Muscle of leg (tissue), 11 donors: ENCODE measurements around the gene METTL25. TPM values are rescaled to one million over a fixed set of nuclear protein-coding genes. Genes with fewer than 3 reads are reported as not detected.

Experiments used
- DNase-seq: peaks from one replicate; pipeline ENCODE4 v3.0.0; 2013
- H3K27ac ChIP-seq: one replicate; pipeline ENCODE4 v1.5.1; 2013; ENCODE audit warnings: mild to moderate bottlenecking, low read length, control low read depth
- H3K27me3 ChIP-seq: one replicate; pipeline ENCODE4 v1.6.1; 2013; ENCODE audit warnings: low read length; ENCODE audit not compliant: control insufficient read depth, insufficient read depth
- H3K36me3 ChIP-seq: one replicate; pipeline ENCODE4 v1.6.1; 2013; ENCODE audit warnings: low read length; ENCODE audit not compliant: control insufficient read depth, insufficient read depth
- H3K4me1 ChIP-seq: one replicate; pipeline ENCODE4 v1.6.1; 2013; ENCODE audit warnings: low read length; ENCODE audit not compliant: control insufficient read depth, insufficient read depth
- H3K4me3 ChIP-seq: one replicate; pipeline ENCODE4 v1.5.1; 2013; ENCODE audit warnings: low read length, control low read depth
- H3K9me3 ChIP-seq: replicated peaks from 2 replicates; pipeline ENCODE4 v1.6.1; 2013; ENCODE audit warnings: low read depth, low read length; ENCODE audit not compliant: control insufficient read depth
- WGBS: methylation state at CpG from one replicate; pipeline ENCODE4 v1.1.5; 2013; ENCODE audit warnings: missing lambda C conversion rate; ENCODE audit not compliant: insufficient coverage; 5-methylcytosine and 5-hydroxymethylcytosine counted together
- polyA plus RNA-seq, 8 donors: library from polyadenylated mRNA; unstranded; fragments of 120-200 nt; gene quantifications; one replicate each; pipeline versions ENCODE4 v1.2.1 to v1.2.3, GENCODE V29; 2013; ENCODE audit warnings: inconsistent platforms in 1 of 8, low replicate concordance in 1 of 8; ENCODE audit not compliant: insufficient read length in 8 of 8, insufficient read depth in 1 of 8
- total RNA-seq: library from RNA; stranded (reverse); fragments of 120-200 nt; gene quantifications from one replicate; pipeline ENCODE4 v1.2.4, GENCODE V29; 2013

Gene METTL25
- total and polyA plus RNA-seq, 9 donors, result 5.0 to 24.8 (median 7.4) TPM

- DNase-seq, result no peak
- H3K27me3 ChIP-seq, result no peaks in the 10 kb centered on the region
- no peak overlapping the region for H3K4me3 ChIP-seq
- H3K36me3 ChIP-seq, result no peaks in the 10 kb centered on the region
- 71% methylated on average over 4 of the region's 4 CpGs for WGBS
- H3K9me3 ChIP-seq, result no peaks in the 10 kb centered on the region
- no peak overlapping the region for H3K27ac ChIP-seq
- H3K4me1 ChIP-seq, result no peaks in the 10 kb centered on the region
Observed at GRCh38 chr12:82426081-82426480, 67.8 kb downstream of the METTL25 start.

GRCh38 chr12:82426586-82426985, 68.3 kb downstream of the METTL25 start:
- no peak overlapping the region for H3K27ac ChIP-seq
- no peaks in the 10 kb centered on the region for H3K4me1 ChIP-seq
- H3K27me3 ChIP-seq, result no peaks in the 10 kb centered on the region
- H3K36me3 ChIP-seq, result no peaks in the 10 kb centered on the region
- H3K4me3 ChIP-seq, result no peak overlapping the region
- H3K9me3 ChIP-seq, result no peaks in the 10 kb centered on the region
- no peak for DNase-seq
- WGBS, result 100% methylated on average over 1 of the region's 2 CpGs

DNA sequence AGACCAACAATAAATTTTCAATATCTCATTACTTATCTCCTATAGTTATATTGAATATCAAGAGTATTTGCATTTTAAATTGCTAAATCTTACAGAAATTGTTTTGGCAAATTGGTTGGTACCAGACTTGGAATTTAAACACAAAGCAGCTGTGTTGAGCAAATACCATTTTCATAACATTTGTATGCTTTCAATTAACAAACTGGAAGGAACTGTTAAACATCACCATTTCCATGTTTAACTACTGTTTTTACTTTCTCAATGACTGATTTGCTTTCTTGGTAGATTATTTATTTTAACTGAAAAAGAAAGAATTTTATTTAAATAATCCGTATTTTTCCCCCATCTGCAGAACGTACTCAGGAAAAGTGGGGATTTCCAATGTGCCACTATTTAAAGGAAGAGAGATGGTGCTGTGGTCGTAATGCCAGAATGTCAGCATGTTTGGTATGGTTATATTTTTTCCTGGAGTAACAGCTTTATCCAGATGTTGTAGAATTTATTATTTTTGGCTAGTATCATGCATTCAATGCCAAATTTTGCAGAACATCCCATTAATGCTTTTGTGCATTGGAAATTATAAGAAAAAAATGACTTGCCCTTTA, 72.3 kb downstream of the METTL25 start:
- H3K9me3 ChIP-seq, result no peaks in the 10 kb centered on the region
- no peaks in the 10 kb centered on the region for H3K4me1 ChIP-seq
- no peak overlapping the region for H3K4me3 ChIP-seq
- no peaks in the 10 kb centered on the region for H3K27me3 ChIP-seq
- H3K36me3 ChIP-seq, result no peaks in the 10 kb centered on the region
- H3K27ac ChIP-seq, result no peak overlapping the region
- WGBS, result no CpG with 5 or more reads among the region's 3 CpGs
- no peak for DNase-seq

DNA sequence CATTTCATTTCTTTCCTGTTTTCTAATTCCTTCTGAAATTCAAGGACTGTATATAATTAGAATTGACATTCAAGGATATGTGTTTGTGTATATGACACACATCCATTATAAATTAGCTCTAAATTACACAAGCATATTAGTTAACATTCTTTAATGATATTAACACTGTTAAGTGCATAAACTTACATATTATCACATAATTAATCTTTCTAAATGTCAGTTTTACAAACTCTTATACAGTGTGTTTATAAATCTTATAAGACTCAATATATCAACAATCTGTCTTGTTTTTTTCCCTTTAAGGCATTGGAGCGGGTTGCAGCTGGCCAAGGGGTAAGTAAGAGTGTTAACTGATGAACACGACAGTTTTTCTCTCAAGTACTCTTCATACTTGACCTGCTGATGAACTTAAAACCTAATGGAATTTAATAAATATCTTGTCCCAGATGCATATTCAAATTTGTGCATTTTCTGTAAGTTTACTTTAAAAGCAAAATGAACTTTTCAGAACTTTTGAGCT, 76.1 kb downstream of the METTL25 start:
- H3K36me3 ChIP-seq, result no peaks in the 10 kb centered on the region
- peak; percentile 7 for DNase-seq

GRCh38 chr12:82436354-82436753, 78.0 kb downstream of the METTL25 start:
- no CpG with 5 or more reads among the region's 1 CpG for WGBS
- Histone ChIP-seq H3K4me3 (no peak overlapping the region), H3K9me3 (no peaks in the 10 kb centered on the region), H3K27ac (no peak overlapping the region), H3K36me3 (peaks cover 4% of the 10 kb centered on the region), H3K4me1 (no peaks in the 10 kb centered on the region), H3K27me3 (no peaks in the 10 kb centered on the region)
- no peak for DNase-seq

More for the DNA sequence above, 76.1 kb downstream of the METTL25 start:
- no CpG with 5 or more reads among the region's 2 CpGs for WGBS
- H3K27me3 ChIP-seq, result no peaks in the 10 kb centered on the region
- no peaks in the 10 kb centered on the region for H3K9me3 ChIP-seq
- H3K4me1 ChIP-seq, result no peaks in the 10 kb centered on the region
- no peak overlapping the region for H3K4me3 ChIP-seq
- no peak overlapping the region for H3K27ac ChIP-seq

DNA sequence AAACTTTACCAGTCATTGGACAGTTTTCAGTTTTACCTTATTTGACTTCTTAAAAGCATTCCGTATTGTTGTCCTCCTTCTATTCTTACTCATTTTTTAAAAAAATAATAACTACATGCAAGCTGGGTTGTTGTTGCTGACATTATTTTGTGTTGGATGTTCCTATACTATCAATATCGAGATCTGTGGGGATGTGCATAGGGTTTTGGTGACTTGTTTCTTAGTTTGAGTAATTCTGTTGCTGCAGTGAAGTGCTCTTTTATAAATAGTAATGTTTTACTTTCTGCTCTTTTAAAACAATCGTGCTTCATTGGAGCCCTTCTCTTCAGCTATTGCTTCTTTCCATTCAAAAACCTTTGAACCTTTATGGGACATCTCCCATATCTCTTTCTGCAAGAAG, 79.4 kb downstream of the METTL25 start:
- 78% methylated on average over 1 of the region's 3 CpGs for WGBS
- no peak overlapping the region for H3K27ac ChIP-seq
- no peak for DNase-seq
- H3K9me3 ChIP-seq, result no peaks in the 10 kb centered on the region
- no peaks in the 10 kb centered on the region for H3K4me1 ChIP-seq
- H3K4me3 ChIP-seq, result no peak overlapping the region
- no peaks in the 10 kb centered on the region for H3K27me3 ChIP-seq
- H3K36me3 ChIP-seq, result peaks cover 8% of the 10 kb centered on the region

DNA sequence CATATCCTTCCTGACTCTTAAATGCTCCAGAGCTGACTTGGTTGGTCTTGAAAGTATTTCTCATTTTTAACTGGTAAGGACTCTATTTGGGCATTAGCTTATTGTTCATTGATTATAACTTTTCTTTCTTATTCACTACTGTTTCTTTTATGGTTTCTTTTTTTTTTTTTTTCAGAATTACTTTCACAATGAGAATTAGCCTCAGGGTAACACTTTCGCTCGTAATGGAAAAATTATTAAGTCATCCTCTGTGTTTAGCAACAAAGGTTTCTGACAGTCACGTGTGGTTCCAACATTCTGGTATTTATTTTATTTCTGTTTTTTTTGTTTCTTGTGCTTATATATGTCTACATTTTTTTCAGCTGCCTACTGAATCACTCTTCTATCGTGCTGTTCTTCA, 80.0 kb downstream of the METTL25 start:
- Histone ChIP-seq H3K27ac (no peak overlapping the region), H3K36me3 (peaks cover 8% of the 10 kb centered on the region), H3K27me3 (no peaks in the 10 kb centered on the region), H3K4me3 (no peak overlapping the region), H3K4me1 (no peaks in the 10 kb centered on the region), H3K9me3 (no peaks in the 10 kb centered on the region)
- WGBS, result no CpG with 5 or more reads among the region's 4 CpGs
- DNase-seq, result no peak

GRCh38 chr12:82440885-82441284, 82.6 kb downstream of the METTL25 start:
- no peaks in the 10 kb centered on the region for H3K9me3 ChIP-seq
- H3K4me3 ChIP-seq, result no peak overlapping the region
- no peak for DNase-seq
- no CpG with 5 or more reads among the region's 1 CpG for WGBS
- no peaks in the 10 kb centered on the region for H3K4me1 ChIP-seq
- no peak overlapping the region for H3K27ac ChIP-seq
- no peaks in the 10 kb centered on the region for H3K27me3 ChIP-seq
- peaks cover 10% of the 10 kb centered on the region for H3K36me3 ChIP-seq

DNA sequence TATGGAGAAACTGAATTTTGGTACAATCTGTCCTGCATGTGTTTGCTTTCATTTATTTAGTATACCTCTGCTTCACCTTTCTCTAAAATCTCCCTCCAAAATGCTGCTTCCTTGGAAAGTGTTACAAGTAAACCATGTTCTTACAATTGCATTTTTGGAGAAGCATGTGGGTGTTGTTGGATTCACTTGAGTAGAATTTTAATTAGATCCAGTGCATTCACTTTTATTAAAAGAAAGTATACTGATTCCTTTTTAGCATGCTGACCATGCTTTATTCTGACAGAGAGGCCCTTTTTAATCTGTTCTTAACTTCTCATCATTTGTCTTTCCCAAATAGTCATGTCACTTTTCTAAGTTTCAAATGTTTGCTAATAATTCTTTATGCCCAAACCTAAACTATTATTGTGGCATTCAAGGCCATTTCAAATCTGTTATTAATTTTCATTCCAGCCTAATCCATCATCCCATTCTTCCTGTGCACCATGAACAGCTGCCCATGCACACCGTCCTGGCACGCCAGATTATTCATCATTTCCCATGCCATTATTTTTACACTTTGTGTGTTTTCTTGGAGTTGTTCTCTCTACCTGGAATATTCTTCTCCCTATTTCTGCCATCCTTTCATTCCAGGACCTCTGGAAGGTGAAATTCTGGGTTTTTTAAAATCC, 90.7 kb downstream of the METTL25 start:
- H3K27me3 ChIP-seq, result no peaks in the 10 kb centered on the region
- no peak for DNase-seq
- no peak overlapping the region for H3K4me3 ChIP-seq
- H3K27ac ChIP-seq, result no peak overlapping the region
- peaks cover 2% of the 10 kb centered on the region for H3K36me3 ChIP-seq
- no peaks in the 10 kb centered on the region for H3K9me3 ChIP-seq
- H3K4me1 ChIP-seq, result no peaks in the 10 kb centered on the region
- no CpG with 5 or more reads among the region's 2 CpGs for WGBS

DNA sequence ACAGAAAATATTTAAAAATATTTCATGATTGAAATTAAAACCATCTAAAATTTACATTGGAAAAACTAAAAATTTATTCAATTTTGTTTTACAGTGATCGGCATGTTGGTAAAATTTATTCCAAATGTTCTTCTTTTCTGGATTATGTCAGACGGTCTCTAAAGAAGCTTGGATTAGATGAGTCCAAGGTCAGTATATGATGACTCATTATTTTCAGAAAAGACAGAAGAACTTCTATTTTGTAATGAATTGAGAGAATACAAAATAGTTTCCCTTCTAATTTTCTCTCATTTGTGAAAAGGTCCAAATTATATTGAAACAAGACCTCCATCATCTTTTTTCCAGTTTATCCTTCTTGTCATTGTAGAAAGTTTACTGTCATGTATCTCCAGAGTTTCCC, 98.3 kb downstream of the METTL25 start:
- no CpG with 5 or more reads among the region's 2 CpGs for WGBS
- Histone ChIP-seq H3K9me3 (no peaks in the 10 kb centered on the region), H3K4me3 (no peak overlapping the region)

More for the DNA sequence above, 98.3 kb downstream of the METTL25 start:
- H3K4me1 ChIP-seq, result no peaks in the 10 kb centered on the region
- no peak overlapping the region for H3K27ac ChIP-seq
- DNase-seq, result no peak
- no peaks in the 10 kb centered on the region for H3K27me3 ChIP-seq
- H3K36me3 ChIP-seq, result peaks cover 2% of the 10 kb centered on the region
